ENCODE measurements around the gene NAA10. TPM values are rescaled to one million over a fixed set of nuclear protein-coding genes. Genes with fewer than 3 reads are reported as not detected.
"Not testable (repeated sequence)": the region's sequence is repeated elsewhere in the genome, so short reads cannot be mapped to it uniquely, and the experiment has no call there.

NAA10 gene
- polyA plus RNA-seq (2013, experiment 1 of 2) = 88.5 TPM
- polyA plus RNA-seq (2013, experiment 2 of 2) = 80.7 TPM

DNA sequence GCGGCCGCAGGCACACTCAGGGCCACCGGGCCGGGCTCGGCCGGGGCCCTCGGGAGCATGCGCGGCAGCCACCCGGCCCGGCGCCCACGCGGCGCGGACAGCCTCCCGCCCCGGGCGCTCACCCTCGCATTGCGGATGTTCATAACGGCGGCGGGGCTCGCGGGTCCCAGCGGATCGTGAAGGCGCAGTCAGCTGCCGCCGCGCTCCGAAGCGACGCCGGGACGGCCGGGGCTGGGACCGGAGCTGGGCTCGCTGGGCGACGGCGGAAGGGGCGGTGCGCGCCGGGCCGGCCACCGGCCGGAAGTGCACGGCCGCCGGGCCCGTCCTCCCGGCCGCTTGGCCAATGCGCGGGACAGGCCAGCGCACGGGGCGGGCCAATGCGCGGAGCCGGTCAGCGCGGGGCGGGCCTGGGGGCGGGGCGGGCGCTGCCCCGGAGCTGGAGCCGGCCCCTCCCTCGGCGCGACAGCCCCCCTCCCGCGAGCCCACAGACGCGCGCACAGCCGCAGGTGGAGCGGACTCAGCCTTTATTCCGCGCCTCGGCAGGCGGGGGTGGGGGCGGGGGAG lies at the start of gene NAA10:
TSS of gene NAA10 (minus strand) at position 276 of the 564 bp plus-strand sequence. CDS start at position 143, 133 bp downstream.
- peak within 1 kb of the TSS; percentile 81 for H3K9ac ChIP-seq (ENCODE audit: low read depth, low read length)
- WGBS = under 1% methylated on average over 74 of the region's 87 CpGs
- no peaks in the 10 kb centered on the region for H3K9me3 ChIP-seq (ENCODE audit: insufficient read depth, low read depth, low read length)
- H3K27ac ChIP-seq (ENCODE audit: low read depth, low read length) = no peak within 1 kb of the TSS
- no peaks in the 10 kb centered on the region for H3K27me3 ChIP-seq (ENCODE audit: insufficient read depth, low read length)
- no peaks in the 10 kb centered on the region for H3K4me1 ChIP-seq (ENCODE audit: insufficient read depth, low read length)
- peak within 1 kb of the TSS; percentile 75 for H3K4me3 ChIP-seq (ENCODE audit: low read length)
- H3K36me3 ChIP-seq (ENCODE audit: insufficient read depth, low read length) = peaks cover 32% of the 10 kb centered on the region

- no peaks in the 10 kb centered on the region for H3K9me3 ChIP-seq (ENCODE audit: insufficient read depth, low read depth, low read length)
- no peak overlapping the region for H3K4me3 ChIP-seq (ENCODE audit: low read length)
- no peak overlapping the region for H3K9ac ChIP-seq (ENCODE audit: low read depth, low read length)
- no peaks in the 10 kb centered on the region for H3K4me1 ChIP-seq (ENCODE audit: insufficient read depth, low read length)
- no peak overlapping the region for H3K27ac ChIP-seq (ENCODE audit: low read depth, low read length)
- no peaks in the 10 kb centered on the region for H3K36me3 ChIP-seq (ENCODE audit: insufficient read depth, low read length)
- WGBS = 95% methylated on average over 12 of the region's 12 CpGs
- no peaks in the 10 kb centered on the region for H3K27me3 ChIP-seq (ENCODE audit: insufficient read depth, low read length)
These were observed 48.5 kb upstream of the NAA10 start for GRCh38 chrX:153983321-153983801.

GRCh38 chrX:153981771-153982533 lies 47.1 kb upstream of the NAA10 start:
- no peak overlapping the region for H3K9ac ChIP-seq (ENCODE audit: low read depth, low read length)
- H3K27ac ChIP-seq (ENCODE audit: low read depth, low read length) = no peak overlapping the region
- no peaks in the 10 kb centered on the region for H3K9me3 ChIP-seq (ENCODE audit: insufficient read depth, low read depth, low read length)
- H3K27me3 ChIP-seq (ENCODE audit: insufficient read depth, low read length) = no peaks in the 10 kb centered on the region
- no peak overlapping the region for H3K4me3 ChIP-seq (ENCODE audit: low read length)
- no peaks in the 10 kb centered on the region for H3K36me3 ChIP-seq (ENCODE audit: insufficient read depth, low read length)
- no peaks in the 10 kb centered on the region for H3K4me1 ChIP-seq (ENCODE audit: insufficient read depth, low read length)
- 95% methylated on average over 52 of the region's 52 CpGs for WGBS

DNA sequence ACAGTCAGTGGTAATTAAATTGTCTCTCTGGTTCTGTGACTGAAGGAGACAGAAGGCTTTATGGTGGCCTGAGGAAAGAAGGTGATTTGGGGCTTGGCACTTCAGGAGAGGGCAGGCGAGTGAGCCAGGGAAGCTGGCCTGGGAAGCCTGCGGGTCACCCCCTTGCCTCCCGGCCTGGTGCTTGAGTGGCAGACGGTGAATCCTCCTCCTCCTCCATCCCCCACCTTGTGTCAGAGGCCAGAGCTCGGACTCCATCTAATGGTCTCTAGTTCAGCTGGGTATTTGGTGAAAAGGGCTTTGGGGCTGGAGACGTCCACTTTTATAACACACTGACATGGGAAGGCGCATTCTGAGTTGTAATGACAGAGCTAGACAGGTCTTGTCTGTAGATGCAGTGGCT lies 46.4 kb upstream of the NAA10 start:
- no peak overlapping the region for H3K27ac ChIP-seq (ENCODE audit: low read depth, low read length)
- H3K4me1 ChIP-seq (ENCODE audit: insufficient read depth, low read length) = no peaks in the 10 kb centered on the region
- no peak overlapping the region for H3K9ac ChIP-seq (ENCODE audit: low read depth, low read length)
- H3K9me3 ChIP-seq (ENCODE audit: insufficient read depth, low read depth, low read length) = no peaks in the 10 kb centered on the region
- 87% methylated on average over 4 of the region's 7 CpGs for WGBS
- no peaks in the 10 kb centered on the region for H3K27me3 ChIP-seq (ENCODE audit: insufficient read depth, low read length)
- H3K4me3 ChIP-seq (ENCODE audit: low read length) = no peak overlapping the region
- H3K36me3 ChIP-seq (ENCODE audit: insufficient read depth, low read length) = no peaks in the 10 kb centered on the region

DNA sequence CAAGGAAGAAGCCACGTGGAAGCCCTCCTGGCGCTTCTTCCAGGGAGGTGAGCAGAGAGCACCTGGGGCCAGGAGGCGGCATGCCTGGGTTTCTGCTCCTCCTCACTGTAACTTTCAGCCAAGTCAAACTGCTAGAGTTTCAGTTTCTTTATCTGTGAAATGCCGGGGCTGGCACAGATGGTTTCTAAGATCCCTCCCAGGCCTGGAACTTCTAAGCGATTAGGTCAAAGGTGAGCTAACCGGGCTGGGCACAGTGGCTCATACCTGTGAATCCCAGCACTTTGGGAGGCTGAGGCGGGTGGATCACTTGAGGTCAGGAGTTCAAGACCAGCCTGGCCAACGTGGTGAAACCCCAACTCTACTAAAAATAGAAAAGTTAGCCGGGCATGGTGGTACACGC lies 45.6 kb upstream of the NAA10 start:
- WGBS = 96% methylated on average over 7 of the region's 10 CpGs
- H3K4me3 ChIP-seq (ENCODE audit: low read length); H3K36me3 ChIP-seq (ENCODE audit: insufficient read depth, low read length); H3K9ac ChIP-seq (ENCODE audit: low read depth, low read length); H3K27me3 ChIP-seq (ENCODE audit: insufficient read depth, low read length); H3K4me1 ChIP-seq (ENCODE audit: insufficient read depth, low read length); H3K9me3 ChIP-seq (ENCODE audit: insufficient read depth, low read depth, low read length); H3K27ac ChIP-seq (ENCODE audit: low read depth, low read length): not testable (repeated sequence)

DNA sequence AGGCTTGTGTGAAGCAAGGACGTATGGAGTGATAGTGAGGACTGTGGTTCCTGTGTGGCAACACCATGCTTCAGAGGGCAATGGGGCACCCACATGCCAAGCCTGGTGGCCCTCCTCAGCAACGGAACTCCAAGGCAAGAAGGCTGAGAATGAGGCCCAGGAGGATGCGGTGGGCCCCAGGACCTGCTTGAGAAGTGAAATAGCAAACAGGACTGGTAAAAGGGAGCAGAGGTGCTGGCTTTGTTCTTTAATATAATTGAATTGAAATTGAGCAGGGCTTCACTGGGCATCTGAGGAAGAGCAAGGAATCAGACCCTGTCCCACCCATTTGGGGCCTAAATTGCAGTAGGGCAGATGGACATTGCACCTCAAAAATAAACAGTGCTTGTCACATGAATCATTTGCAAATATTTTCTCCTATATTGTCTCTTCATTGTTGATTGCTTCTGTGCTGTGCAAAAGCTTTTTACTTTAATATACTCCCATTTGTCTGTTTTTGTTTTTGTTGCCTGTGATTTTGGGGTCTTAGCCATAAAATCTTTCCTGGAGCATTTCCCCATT lies 40.0 kb upstream of the NAA10 start:
- Histone ChIP-seq H3K9me3 (ENCODE audit: insufficient read depth, low read depth, low read length) (no peaks in the 10 kb centered on the region), H3K36me3 (ENCODE audit: insufficient read depth, low read length) (no peaks in the 10 kb centered on the region), H3K27ac (ENCODE audit: low read depth, low read length) (no peak overlapping the region), H3K9ac (ENCODE audit: low read depth, low read length) (no peak overlapping the region), H3K4me3 (ENCODE audit: low read length) (no peak overlapping the region), H3K4me1 (ENCODE audit: insufficient read depth, low read length) (no peaks in the 10 kb centered on the region), H3K27me3 (ENCODE audit: insufficient read depth, low read length) (no peaks in the 10 kb centered on the region)
- WGBS = 77% methylated on average over 3 of the region's 3 CpGs

GRCh38 chrX:153974003-153974725 lies 39.3 kb upstream of the NAA10 start:
- no peaks in the 10 kb centered on the region for H3K27me3 ChIP-seq (ENCODE audit: insufficient read depth, low read length)
- H3K4me1 ChIP-seq (ENCODE audit: insufficient read depth, low read length) = no peaks in the 10 kb centered on the region
- no peak overlapping the region for H3K4me3 ChIP-seq (ENCODE audit: low read length)
- peak overlapping the region; percentile 100; the same call in 1 of the 2 replicates for H3K9ac ChIP-seq (ENCODE audit: low read depth, low read length)
- 89% methylated on average over 14 of the region's 14 CpGs for WGBS
- H3K9me3 ChIP-seq (ENCODE audit: insufficient read depth, low read depth, low read length) = no peaks in the 10 kb centered on the region
- peaks cover 2% of the 10 kb centered on the region; the same call in 1 of the 2 replicates for H3K36me3 ChIP-seq (ENCODE audit: insufficient read depth, low read length)
- no peak overlapping the region for H3K27ac ChIP-seq (ENCODE audit: low read depth, low read length)

DNA sequence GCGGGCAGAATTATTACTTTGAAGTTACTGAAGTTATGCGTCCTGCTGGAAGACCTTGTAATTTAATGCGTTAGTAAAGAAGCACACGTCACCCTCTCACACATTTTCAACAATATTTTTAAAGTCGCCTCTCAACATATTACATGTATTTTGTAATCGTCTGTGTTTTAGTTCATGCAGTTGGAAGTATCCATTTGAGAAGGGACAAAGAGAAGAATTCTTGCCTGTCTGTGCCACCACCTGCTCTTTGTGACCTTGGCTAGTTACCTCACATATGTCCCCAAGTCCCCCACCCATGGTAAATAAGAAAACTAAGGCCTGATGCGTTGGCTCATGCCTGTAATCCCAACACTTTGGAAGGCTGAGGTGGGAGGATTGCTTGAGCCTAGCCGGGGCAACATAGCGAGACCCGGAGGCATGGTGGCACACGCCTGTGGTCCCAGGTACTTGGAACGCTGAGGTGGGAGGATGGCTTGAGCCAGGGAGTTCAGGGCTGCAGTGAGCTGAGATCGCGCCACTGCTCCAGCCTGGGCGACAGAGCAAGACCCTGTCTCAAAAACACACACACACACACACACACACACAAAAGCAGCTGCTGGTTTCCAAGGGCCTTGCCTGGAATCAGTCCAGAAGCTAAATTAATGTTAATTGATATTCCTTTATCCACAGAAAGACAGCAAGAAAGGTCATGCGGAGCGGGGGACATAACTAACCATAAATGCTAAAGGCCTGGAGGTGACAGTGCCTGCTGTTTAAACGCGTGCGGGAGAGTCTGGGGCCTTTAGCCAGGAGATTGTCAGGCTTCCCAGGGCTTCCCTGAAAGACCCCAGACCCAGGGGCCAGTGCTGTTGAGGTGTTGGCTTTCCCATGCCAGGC lies 38.5 kb upstream of the NAA10 start:
- Histone ChIP-seq H3K4me3 (ENCODE audit: low read length) (peak overlapping the region; percentile 100), H3K4me1 (ENCODE audit: insufficient read depth, low read length) (no peaks in the 10 kb centered on the region), H3K27ac (ENCODE audit: low read depth, low read length) (peak overlapping the region; percentile 100), H3K9ac (ENCODE audit: low read depth, low read length) (peak overlapping the region; percentile 100), H3K27me3 (ENCODE audit: insufficient read depth, low read length) (no peaks in the 10 kb centered on the region), H3K9me3 (ENCODE audit: insufficient read depth, low read depth, low read length) (no peaks in the 10 kb centered on the region), H3K36me3 (ENCODE audit: insufficient read depth, low read length) (peaks cover 5% of the 10 kb centered on the region; the same call in 1 of the 2 replicates)
- 75% methylated on average over 13 of the region's 20 CpGs for WGBS

DNA sequence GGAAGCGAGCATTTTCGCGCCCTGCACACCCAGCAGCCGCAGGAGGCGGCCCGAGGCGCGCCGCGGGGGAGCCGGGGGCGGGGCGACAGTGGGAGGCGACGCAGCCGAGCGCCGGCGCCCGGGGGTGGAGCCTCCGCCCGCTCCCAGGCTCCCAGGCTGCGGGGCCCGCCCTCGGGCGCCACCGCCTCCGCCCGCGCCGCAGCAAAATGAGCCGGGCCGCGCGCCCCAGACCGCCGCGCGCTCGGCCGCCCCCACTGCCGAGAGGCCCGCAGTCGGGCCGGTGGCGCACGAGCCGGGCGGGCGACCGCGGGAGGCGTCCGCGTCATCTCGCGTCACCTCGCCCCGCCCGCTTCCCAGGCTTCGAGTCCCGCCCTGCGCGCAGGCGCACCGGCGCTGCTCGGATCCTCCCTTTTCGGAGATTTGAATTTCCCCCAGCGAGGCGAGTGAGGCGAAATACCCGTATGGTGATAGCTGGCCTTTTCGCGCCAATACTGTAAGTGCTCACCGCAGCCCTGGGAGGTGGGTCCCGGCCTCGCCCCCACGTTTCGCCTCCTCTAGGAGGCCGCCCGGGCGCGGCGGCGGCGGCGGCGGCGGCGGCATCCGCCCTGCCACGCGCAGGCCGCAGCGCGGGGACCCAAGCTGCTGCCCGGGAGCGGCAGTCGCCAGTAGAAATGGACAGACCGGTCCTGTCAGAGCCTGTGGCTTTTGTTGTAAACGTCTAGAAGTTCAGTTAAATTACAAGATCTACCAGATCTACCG lies 37.7 kb upstream of the NAA10 start, which contains the start of gene TMEM187:
TSS of gene TMEM187 (plus strand) at position 387 of the 759 bp plus-strand sequence. CDS start 9,309 bp downstream, outside the sequence.
- Histone ChIP-seq H3K9me3 (ENCODE audit: insufficient read depth, low read depth, low read length) (no peaks in the 10 kb centered on the region), H3K36me3 (ENCODE audit: insufficient read depth, low read length) (peaks cover 10% of the 10 kb centered on the region; the same call in 1 of the 2 replicates), H3K27ac (ENCODE audit: low read depth, low read length) (peak within 1 kb of the TSS; percentile 100), H3K4me3 (ENCODE audit: low read length) (peak within 1 kb of the TSS; percentile 100), H3K9ac (ENCODE audit: low read depth, low read length) (peak within 1 kb of the TSS; percentile 100), H3K27me3 (ENCODE audit: insufficient read depth, low read length) (no peaks in the 10 kb centered on the region), H3K4me1 (ENCODE audit: insufficient read depth, low read length) (0 out of 2 replicates have a peak, but pooled peaks cover 5% of the 10 kb centered on the region)
- 1% methylated on average over 102 of the region's 103 CpGs for WGBS
